ENCODE measurements around the gene HRH2.

GRCh38 chr5:175635854-175636584, 21.9 kb upstream of the HRH2 start:
- TF ChIP-seq POLR2AphosphoS5 (IDR thresholded peaks at IDR 0.05; ENCODE audit: low read depth, low read length) (no peak), TAF1 (IDR thresholded peaks at IDR 0.05; ENCODE audit: borderline replicate concordance, insufficient read depth, low read length) (no peak)
